Breast epithelium (tissue), 4 donors: Measurements from ENCODE around the gene KPNA3. TPM values are rescaled to one million over a fixed set of nuclear protein-coding genes. Genes with fewer than 3 reads are reported as not detected.

Experiments
- DNase-seq, 2 donors: peaks; one replicate each; pipeline ENCODE4 v3.0.0-alpha.2; 2019; ENCODE audit warnings: low spot score in 2 of 2
- H3K27ac ChIP-seq, 2 donors: fragments of 200-600 bp; sonication (generic) in 1 of 2; one replicate each; pipeline ENCODE4 v1.5.1; 2016 to 2019; ENCODE audit warnings: mild to moderate bottlenecking in 1 of 2
- H3K27me3 ChIP-seq, 2 donors: fragments of 200-600 bp; sonication (generic) in 1 of 2; one replicate each; pipeline versions ENCODE4 v1.5.1 to v1.6.0; 2017 to 2019; ENCODE audit warnings: control low read depth in 1 of 2, mild to moderate bottlenecking in 1 of 2
- H3K36me3 ChIP-seq: fragments of 200-600 bp; one replicate; pipeline ENCODE4 v1.5.1; 2019
- H3K4me1 ChIP-seq, 2 donors: fragments of 200-600 bp; sonication (generic); one replicate each; pipeline ENCODE4 v1.5.1; 2016 to 2019; ENCODE audit warnings: control low read depth in 1 of 2
- H3K4me3 ChIP-seq, 3 donors: fragments of 200-600 bp; sonication (generic); 1 replicate in 2 of 3; 2 replicates in 1 of 3; pipeline ENCODE4 v1.5.1; 2016 to 2019; ENCODE audit warnings: mild to moderate bottlenecking in 3 of 3, moderate library complexity in 2 of 3
- H3K9me3 ChIP-seq, 2 donors: fragments of 200-600 bp; sonication (generic) in 1 of 2; one replicate each; pipeline ENCODE4 v1.5.1; 2016 to 2019; ENCODE audit warnings: control low read depth in 1 of 2
- CTCF ChIP-seq, 3 donors: fragments of 450-650 bp; IDR thresholded peaks; one replicate each; pipeline ENCODE4 v1.5.1; 2016 to 2017; ENCODE audit warnings: antibody characterized with exemption in 3 of 3, mild to moderate bottlenecking in 3 of 3, moderate library complexity in 3 of 3
- POLR2A ChIP-seq: fragments of 450-650 bp; IDR thresholded peaks from one replicate; pipeline ENCODE4 v1.6.1; 2016; ENCODE audit warnings: antibody characterized with exemption, mild to moderate bottlenecking, moderate library complexity
- POLR2AphosphoS5 ChIP-seq, 3 donors: sonication (generic); formaldehyde crosslinking; IDR thresholded peaks; one replicate each; pipeline ENCODE4 v1.6.1; 2017; ENCODE audit warnings: antibody characterized with exemption in 3 of 3
- intact Hi-C: fragments of 100-400 bp; cut with DNase I; formaldehyde crosslinking; loops from one replicate; pipeline ENCODE4 v1.15.1; 2023; ENCODE audit warnings: low total_unique reads
- total RNA-seq, 3 donors: library from RNA; depleted of rRNA; stranded (reverse); fragments of >200 nt; gene quantifications; one replicate each; pipeline ENCODE4 v1.1.0, GENCODE V29; 2016

KPNA3 gene
- total RNA-seq, 3 donors from 2014 or later, result 25.6 to 35.5 (median 25.8) TPM

- intact Hi-C loops, result loop anchor here (10.0 kb wide), 1 partner anchor 97 kb away; the partner anchor contains the start of gene KPNA3
- TF ChIP-seq CTCF (IDR thresholded peaks at IDR 0.05), result no peak
- no peak for TF ChIP-seq POLR2AphosphoS5 (IDR thresholded peaks at IDR 0.05)
- no peak for TF ChIP-seq POLR2A
Observed at GRCh38 chr13:49697468-49697867, 95.0 kb downstream of the KPNA3 start.

GRCh38 chr13:49694446-49694845, 98.0 kb downstream of the KPNA3 start:
- Histone ChIP-seq H3K4me3 (no peak overlapping the region), H3K9me3 (no peaks in the 10 kb centered on the region), H3K27me3 (no peaks in the 10 kb centered on the region), H3K36me3 (no peaks in the 10 kb centered on the region), H3K4me1 (no peaks in the 10 kb centered on the region), H3K27ac (no peak overlapping the region)
- intact Hi-C loops, result loop anchor here (10.0 kb wide), 1 partner anchor 100 kb away; the partner anchor contains the start of gene KPNA3
- TF ChIP-seq CTCF (IDR thresholded peaks at IDR 0.05), result no peak
- DNase-seq, result no peak

More at GRCh38 chr13:49697468-49697867, 95.0 kb downstream of the KPNA3 start:
- Histone ChIP-seq H3K4me3 (no peak overlapping the region), H3K9me3 (no peaks in the 10 kb centered on the region), H3K27me3 (no peaks in the 10 kb centered on the region), H3K27ac (no peak overlapping the region), H3K4me1 (no peaks in the 10 kb centered on the region), H3K36me3 (no peaks in the 10 kb centered on the region)
- no peak for DNase-seq

DNA sequence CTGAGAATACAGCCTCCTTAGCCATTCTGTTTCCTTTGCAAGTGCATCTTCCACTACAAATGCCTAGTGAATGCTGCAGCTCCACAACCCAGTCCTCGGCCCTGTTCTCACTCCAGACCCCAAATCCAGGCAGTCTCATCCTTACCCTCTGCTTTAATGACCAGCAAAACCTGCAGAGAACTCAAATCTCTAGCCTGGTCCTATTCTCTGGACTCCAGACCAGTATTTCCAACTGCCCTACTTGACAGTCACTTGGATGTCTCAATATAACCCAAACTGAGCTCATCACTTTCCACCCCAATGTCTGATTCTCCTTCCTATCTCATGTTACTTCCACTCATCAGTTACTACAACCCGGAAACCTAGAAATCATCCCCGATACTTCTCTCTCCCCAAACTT, 98.6 kb downstream of the KPNA3 start:
- Histone ChIP-seq H3K4me1 (no peaks in the 10 kb centered on the region), H3K4me3 (no peak overlapping the region), H3K36me3 (no peaks in the 10 kb centered on the region), H3K27me3 (no peaks in the 10 kb centered on the region), H3K9me3 (no peaks in the 10 kb centered on the region), H3K27ac (no peak overlapping the region)
- intact Hi-C loops, result loop anchor here (10.0 kb wide), 1 partner anchor 101 kb away; the partner anchor contains the start of gene KPNA3
- TF ChIP-seq POLR2A (no peak), POLR2AphosphoS5 (IDR thresholded peaks at IDR 0.05) (no peak), CTCF (IDR thresholded peaks at IDR 0.05) (no peak)
- no peak for DNase-seq

- no peak for DNase-seq
- no peaks in the 10 kb centered on the region for H3K9me3 ChIP-seq
- no peak overlapping the region for H3K4me3 ChIP-seq
- no peak for TF ChIP-seq POLR2AphosphoS5 (IDR thresholded peaks at IDR 0.05)
- TF ChIP-seq POLR2A, result no peak
- TF ChIP-seq CTCF (IDR thresholded peaks at IDR 0.05), result no peak
- no peaks in the 10 kb centered on the region for H3K27me3 ChIP-seq
- no peaks in the 10 kb centered on the region for H3K4me1 ChIP-seq
- H3K36me3 ChIP-seq, result no peaks in the 10 kb centered on the region
- H3K27ac ChIP-seq, result no peak overlapping the region
- intact Hi-C loops, result loop anchor here (10.0 kb wide), 1 partner anchor 102 kb away; the partner anchor contains the start of gene KPNA3
Observed at GRCh38 chr13:49693191-49693733, 99.2 kb downstream of the KPNA3 start.

DNA sequence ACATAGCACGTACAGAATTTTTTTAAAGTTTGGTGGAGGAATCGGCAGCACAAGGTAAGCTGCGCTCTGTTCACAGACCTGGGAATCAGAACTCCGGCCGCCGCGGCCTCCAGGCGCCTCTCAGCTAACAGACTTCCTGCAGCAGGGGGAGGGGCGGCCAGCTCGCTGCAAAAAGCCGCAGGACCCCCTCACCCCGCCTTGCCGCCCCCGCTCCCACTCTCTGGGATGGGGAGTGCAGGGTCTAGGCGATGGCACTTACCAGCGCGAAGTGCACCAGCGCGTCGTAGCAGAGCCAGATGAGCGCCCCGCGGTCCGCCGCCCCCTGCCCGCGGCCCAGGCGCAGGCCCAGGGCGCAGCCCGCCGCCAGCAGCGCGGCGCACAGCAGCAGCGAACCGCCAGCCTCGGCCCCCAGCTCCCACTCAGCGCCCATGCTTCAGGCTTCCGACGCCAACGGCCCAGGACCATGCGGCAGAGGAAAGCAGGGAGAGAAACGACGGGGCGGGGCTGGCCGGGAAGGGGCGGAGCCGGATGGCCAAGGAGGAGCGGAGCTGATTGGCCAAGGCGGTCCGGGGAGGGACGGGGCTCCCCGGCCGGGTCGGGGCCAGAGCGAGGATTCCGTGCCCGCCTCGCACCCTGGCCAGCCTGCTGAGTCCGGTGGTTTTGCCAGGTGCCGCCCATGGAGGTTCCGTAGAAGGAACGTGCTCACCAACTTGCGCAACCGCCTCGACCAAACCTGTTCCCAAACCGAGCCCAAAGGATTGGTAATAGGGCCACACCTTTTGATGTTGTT, 101.3 kb downstream of the KPNA3 start, which contains the start of gene EBPL:
Gene EBPL (minus strand): TSS at position 492 of the 790 bp plus-strand sequence. CDS start 62 bp downstream, at position 430.
- H3K4me1 ChIP-seq, result no peaks in the 10 kb centered on the region
- H3K4me3 ChIP-seq, result peak within 1 kb of the TSS; percentile 62 to 96 (median 78)
- H3K9me3 ChIP-seq, result no peaks in the 10 kb centered on the region
- H3K27me3 ChIP-seq, result no peaks in the 10 kb centered on the region
- intact Hi-C loops, result loop anchor here (10.0 kb wide), 1 partner anchor 104 kb away; the partner anchor contains the start of gene KPNA3
- peak; percentile 90 to 92 for DNase-seq
- H3K36me3 ChIP-seq, result no peaks in the 10 kb centered on the region
- no peak for TF ChIP-seq CTCF (IDR thresholded peaks at IDR 0.05)
- TF ChIP-seq POLR2A, result peak; percentile 17
- peak; percentile 55 to 83 (median 68) for TF ChIP-seq POLR2AphosphoS5 (IDR thresholded peaks at IDR 0.05)
- H3K27ac ChIP-seq, result peak within 1 kb of the TSS; percentile 91 to 93
